C4-2B (cell line): ENCODE data around the gene LRP3.

Experiments used
- ZFX ChIP-seq: fragments of 450-650 bp; IDR thresholded peaks from 2 replicates; pipeline ENCODE4 v1.6.1; 2017
- TF ChIP-seq, protein P1 (sequence below): fragments of 450-650 bp; conservative IDR thresholded peaks from 2 replicates; pipeline ENCODE4 v1.5.1; 2017; ENCODE audit warnings: mild to moderate bottlenecking

GRCh38 chr19:33215438-33216197, 21.5 kb downstream of the LRP3 start:
- TF ChIP-seq, protein P1, sequence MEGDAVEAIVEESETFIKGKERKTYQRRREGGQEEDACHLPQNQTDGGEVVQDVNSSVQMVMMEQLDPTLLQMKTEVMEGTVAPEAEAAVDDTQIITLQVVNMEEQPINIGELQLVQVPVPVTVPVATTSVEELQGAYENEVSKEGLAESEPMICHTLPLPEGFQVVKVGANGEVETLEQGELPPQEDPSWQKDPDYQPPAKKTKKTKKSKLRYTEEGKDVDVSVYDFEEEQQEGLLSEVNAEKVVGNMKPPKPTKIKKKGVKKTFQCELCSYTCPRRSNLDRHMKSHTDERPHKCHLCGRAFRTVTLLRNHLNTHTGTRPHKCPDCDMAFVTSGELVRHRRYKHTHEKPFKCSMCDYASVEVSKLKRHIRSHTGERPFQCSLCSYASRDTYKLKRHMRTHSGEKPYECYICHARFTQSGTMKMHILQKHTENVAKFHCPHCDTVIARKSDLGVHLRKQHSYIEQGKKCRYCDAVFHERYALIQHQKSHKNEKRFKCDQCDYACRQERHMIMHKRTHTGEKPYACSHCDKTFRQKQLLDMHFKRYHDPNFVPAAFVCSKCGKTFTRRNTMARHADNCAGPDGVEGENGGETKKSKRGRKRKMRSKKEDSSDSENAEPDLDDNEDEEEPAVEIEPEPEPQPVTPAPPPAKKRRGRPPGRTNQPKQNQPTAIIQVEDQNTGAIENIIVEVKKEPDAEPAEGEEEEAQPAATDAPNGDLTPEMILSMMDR, result no peak
- TF ChIP-seq ZFX, result no peak
